ENCODE data around the gene KIF12.
"Not testable (repeated sequence)": the region's sequence is repeated elsewhere in the genome, so short reads cannot be mapped to it uniquely, and the experiment has no call there.

The KIF12 gene

GRCh38 chr9:114083666-114084065, 15.4 kb downstream of the KIF12 start:
- no peak for DNase-seq

DNA sequence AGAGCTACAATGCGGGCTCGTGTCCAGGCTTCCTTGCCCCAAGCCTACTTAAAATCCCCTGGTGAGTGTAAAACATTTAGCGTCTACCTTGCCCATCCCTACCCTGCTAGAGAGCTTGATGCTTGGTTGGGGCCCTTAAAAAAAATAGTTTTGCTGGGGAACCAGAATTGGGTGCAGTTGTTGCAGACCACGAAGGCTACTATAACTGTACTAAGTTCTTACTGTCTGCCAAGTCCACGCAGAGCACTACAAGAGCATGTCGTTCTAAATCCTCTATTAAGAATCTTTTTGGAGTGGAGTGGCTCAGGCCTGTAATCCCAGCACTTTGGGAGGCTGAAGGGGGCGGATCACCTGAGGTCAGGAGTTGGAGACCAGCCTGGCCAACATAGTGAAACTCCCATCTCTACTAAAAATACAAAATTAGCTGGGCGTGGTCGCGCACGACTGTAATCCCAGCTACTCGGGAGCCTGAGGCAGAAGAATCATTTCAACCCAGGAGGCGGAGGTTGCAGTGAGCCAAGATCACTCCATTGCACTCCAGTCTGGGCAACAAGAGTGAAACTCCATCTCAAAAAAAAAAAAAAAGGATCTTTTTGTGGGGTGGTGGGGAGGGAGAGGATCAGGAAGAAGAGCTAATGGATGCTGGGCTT, 16.2 kb downstream of the KIF12 start:
- not testable (repeated sequence) for DNase-seq

GRCh38 chr9:114082017-114082762, 16.9 kb downstream of the KIF12 start:
- peak; percentile 88 for DNase-seq

DNA sequence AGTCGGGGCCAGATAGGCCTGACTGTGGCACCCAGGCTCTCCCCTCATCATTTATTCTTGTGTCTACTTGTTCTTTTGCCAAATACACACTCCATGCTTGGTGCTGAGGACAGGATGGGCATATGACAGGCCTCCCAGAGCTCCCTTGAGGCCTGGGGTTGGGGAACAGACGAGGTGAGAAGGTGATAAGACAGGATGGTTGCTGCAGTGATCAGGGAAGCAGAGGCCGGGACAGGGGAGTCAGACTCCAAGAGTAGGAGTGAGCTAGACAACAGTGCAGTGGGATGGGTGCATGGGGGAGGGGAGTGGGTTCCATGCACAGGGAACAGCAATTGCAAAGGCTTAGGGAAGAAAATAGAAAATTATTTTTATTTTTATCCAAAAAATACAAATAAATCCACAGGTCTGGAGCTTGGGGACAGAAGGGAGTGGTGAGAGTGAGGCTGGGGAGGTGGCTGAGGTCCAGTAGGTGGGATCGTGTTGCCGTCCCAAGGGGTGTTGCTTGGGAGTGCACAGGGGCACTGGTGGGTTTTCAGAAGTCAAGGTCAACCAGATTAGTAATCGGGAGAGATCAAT, 17.6 kb downstream of the KIF12 start:
- DNase-seq = no peak

- DNase-seq = no peak
These were observed 18.2 kb downstream of the KIF12 start for GRCh38 chr9:114080773-114081440.

DNA sequence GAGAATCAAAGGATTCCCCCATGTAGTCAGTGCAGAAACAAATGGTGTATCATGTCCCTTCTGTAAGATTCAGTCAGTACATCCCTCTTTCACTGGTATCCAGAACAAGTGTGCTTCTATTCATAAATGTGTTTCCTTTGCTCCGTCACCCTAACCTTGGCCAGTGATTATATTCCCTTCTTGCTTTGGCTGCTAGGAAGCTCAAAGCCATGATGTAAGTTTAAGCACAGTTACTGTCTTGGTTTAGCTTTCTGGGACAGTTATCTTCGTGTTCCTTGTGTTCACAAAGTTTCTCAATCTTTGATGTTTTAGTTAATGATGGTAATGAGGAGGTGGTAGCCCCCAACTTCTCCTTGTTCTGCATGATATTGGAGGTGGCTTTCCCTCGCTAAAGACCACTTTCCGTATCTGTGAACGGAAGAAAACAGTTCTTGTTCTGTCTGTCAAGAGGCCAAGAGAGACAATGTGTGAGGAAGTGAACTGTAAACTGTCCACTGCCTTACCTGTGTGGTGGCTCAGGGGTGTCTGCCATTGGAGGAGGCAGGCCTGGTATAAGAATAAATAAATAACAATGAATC, 18.8 kb downstream of the KIF12 start:
- DNase-seq = no peak

DNA sequence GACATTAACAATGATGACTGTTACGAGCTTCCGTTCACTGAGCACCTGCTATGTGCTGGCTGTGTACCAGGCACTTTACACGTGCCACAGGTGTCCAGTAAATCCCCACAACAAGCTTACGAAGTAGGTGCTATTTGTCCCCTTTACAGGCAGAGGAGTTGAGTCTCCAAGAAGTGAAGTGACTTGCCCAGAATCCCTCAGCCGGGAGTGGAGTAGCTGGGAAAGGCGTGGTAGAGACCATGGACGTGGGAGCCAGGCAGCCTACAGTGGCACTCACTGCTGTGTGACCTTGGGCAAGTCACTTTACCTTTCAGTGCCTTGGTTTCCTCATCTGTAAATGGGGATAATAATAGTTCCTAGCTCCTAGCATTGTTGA, 20.3 kb downstream of the KIF12 start:
- DNase-seq = no peak

GRCh38 chr9:114078021-114078780, 20.9 kb downstream of the KIF12 start, which contains the start of gene AMBP:
AMBP (minus strand) TSS chr9:114078300; CDS start chr9:114078209, 91 bp downstream.
- no peak for DNase-seq

DNA sequence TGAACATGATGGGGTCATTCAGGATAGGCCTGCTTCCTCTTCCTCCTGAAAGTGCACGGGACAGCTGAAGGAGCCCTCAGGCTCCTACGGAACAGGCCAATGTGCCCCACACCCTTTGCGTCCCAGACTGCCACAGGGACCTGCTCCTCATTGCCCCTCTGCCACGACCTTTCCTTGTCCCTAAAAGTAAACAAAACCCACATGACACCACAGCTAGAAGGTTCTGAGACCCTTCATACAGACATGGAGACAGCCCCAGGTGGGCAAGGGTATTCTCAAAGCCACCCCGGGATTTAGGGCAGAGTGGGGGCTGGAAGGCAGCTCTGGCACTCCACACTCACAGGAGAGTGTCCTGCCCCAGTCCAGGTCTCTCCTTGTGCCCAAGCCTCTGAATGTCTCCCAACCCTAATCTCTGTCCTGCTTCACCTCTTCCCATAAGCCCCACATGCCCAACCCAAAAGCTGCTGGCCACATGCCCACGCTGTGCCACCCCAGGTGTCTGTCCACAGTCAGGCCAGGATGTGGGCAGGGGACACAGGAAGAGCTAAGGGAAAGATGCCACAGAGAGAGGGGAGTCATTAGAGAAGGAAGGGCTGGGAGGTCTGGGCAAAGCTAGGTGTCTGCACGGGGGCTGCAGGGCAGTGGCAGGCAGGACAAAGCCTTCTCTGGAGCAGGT, 21.8 kb downstream of the KIF12 start:
- no peak for DNase-seq

DNA sequence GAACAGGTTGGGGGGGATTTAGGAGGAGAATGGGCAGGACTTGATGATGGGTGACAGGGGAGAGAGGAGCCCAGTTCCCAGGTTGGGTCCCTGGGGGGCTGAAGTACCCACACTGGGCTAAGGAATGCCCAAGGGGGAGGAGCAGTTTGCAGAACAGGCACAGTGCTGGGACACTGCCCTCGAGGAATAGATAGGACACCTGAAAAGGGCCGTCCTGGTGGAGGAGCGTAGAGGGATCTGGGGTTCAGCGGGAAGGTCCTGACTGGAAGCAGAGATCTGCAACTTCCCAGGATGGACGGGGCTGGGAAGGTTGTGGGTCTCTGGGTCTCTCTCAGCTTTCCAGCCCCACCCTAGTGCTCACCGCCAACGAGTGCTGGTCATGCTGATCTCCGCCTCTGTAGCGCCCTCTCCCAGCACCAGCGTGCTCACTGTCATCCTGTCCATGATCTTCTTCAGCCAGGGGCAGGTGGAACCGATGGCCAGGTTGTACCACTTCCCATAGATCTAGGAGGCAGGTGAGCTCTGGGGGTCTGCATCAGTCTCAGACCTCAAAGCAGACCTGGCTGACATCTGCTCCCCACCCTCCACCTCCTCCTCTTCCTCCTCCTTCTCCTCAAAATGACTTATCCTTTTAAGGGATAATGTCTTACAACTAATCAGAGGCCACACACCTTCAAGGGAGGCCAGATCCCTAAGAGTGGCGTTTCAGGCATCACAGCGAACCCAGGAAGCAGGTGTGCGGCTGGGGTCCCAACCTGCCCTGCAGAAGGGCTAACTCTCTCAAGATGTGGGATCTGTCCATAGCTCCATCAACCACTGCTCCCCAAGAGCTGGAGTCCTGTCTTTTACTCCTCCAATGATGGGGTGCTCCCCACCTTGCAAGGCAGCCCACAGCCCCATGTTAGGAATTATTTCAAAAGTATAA, 22.6 kb downstream of the KIF12 start:
- no peak for DNase-seq

DNA sequence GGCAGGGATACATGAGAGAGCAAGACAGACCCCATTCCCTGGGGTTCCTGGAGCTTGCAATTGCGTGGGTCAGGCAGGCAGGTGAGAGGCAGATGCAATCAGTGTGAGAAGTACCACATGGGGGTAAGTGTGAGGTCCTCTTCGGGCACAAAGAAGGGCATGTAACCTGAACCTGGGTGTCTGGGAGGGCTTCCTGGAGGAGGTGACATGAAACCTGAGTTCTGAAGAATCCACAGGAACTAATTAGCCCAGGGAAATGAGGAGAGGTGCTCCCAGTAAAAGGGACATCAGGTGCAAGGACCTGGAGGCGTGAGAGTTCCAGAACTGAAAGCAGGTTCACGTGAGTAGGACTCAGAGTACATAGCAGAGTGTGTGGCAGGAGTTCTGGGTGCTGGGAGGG, 23.5 kb downstream of the KIF12 start:
- DNase-seq = no peak

DNA sequence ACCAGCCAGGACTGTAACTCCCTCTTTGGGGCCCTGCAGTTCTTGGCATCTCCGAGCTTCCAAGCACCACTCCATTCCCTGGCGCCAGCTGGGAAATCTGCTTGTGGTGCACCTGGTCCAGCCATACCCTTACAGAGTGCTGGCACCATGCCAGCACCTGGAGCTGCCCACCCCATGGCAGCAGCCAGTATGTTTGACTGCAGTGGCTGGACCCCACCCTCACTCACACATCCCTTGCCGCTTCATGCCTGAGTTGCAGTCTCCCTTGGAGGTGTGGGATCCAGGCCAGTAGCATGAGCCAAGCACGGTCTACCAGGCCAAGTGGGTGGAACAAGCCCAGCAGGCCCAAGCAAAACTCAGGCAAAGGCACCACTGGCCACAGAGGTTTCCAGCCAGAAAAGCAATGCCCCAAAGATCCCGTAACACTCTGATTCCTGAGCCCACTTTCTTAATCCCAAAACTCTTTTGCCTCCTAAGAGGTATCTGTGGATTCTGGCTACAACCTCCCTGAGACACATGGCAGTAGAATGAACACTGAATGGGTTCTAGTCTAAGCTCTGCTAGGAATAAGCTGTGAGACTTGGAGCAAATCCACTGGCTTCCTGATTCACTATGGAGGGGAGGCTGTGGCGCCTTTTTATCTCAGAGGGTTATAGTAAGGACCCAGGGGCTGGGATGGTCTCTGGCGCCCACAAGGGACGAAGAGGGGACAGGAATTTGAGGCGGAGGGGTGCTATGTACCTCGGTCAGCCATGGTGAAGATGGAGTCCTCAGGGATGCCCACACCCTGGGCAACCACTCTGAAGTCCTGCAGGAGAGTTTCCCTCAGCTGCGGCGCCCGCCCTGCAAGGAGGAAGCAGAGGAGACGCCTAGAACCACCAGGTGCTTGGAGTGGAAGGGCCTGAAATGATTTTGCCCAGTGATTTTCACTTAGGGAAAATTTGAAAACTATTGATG, 26.6 kb downstream of the KIF12 start:
- DNase-seq = no peak

- no peak for DNase-seq
These were observed 27.8 kb downstream of the KIF12 start for GRCh38 chr9:114071197-114071795.

DNA sequence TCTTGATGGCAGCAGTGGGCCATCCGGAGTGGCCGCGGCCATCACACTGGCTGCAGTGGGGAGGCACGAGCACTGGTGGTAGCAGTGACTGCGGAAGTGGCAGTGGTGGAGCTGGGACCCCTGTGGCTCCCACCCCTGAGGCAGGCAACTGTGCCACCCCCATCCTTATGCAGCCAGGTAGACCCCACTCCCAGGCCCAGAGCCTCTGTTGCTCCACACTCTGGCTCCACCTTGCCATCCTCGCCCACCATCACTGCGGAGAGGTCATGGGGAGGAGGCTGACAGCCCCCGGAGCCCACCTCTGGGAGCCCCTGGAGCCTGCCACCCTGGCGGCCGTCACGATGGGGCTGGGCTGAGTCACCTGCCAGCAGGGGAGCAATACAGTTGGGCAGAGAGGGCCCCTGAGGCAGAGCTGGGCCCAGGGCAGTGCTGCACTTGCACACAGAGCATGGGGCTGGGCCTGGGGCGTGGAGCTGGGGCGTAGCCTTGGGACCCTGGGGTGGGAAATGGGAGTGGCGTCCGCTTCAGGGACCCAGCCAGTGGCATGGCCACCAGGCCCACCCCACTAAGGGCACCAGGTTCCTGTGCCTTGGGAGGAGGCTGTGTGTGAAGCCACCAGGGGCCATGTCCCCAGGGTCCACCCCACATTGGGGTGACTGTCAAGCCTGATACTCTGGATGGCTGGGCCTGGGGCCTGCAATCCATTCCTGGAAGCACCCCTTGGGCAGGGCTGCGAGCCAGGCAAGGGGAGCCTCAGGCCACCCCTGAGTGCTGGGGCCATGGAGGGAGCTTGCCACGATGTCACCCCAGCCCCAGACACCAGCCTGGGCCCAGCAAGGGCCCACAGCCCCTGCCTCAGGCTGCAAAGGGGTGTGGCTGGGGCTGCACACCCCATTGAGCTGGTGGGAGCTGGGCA, 28.6 kb downstream of the KIF12 start:
- no peak for DNase-seq

GRCh38 chr9:114069476-114070187, 29.5 kb downstream of the KIF12 start:
- DNase-seq = no peak

DNA sequence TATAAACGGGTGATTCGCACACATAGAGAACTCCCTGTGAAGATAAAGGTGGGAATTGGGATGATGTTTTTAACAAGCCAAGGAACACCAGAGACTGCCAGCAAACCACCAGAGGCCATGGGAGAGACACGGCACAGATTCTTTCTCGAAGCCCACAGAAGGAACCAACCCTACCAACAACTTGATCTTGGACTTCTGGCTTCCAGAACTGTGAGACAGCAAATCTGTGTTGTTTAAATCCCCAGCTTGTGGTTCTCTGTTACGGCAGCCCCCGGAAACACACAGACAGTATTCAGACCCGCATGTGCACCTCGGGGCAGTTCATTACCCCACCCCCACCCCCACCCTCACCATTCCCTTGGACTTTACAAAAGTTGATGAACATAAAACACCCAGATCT, 33.8 kb downstream of the KIF12 start:
- no peak for DNase-seq

DNA sequence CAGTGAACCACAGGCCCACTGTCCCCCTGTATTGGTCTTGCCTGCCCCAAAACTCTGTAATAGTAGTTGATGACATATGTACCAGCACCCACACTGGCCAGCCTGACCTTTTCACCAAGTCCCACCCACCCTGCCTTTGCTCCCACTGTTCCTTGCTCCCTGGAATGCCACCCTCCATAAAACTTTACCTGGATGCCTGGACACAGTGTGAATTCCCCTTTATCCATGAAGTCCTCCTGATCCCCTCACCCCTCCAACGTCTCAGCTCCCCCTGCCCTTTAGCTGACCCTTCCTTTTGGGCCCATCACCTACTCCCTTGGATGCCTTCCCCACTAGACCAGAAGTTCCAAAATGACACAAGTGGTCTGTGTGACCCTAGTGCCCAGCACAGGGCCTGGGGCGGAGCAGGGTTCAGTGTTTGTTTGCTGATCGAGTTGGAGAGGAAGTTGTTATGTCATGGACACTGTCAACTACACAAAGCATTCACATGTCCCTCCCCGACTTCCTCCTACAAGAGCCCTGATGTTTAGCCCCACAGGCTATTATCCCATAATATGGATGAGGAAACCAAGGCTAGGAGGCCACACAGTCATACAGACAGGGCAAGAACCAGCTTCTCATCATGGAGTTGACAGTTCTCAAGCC, 37.1 kb downstream of the KIF12 start:
- DNase-seq = no peak
